Natural killer cell treated with Interleukin-12 subunit alpha and Interleukin-12 subunit beta and Interleukin-15 and Interleukin-18, amount 100 ng/mL, for 72 hours (primary cell): ENCODE data around the gene EPHB4. TPM values are rescaled to one million over a fixed set of nuclear protein-coding genes. Genes with fewer than 3 reads are reported as not detected.

ENCODE experiments used
- ATAC-seq, 2 donors: fragments of 150-1000 bp; cut with Tn5 transposase in 1 of 2; sonication (Bioruptor Pico), chemical (Tn5 transposase) in 1 of 2; 2 replicates each; pipeline ENCODE4 v1.10.0; 2021
- DNase-seq: peaks from one replicate; pipeline ENCODE4 v3.0.0; 2022; ENCODE audit warnings: low spot score
- H3K27ac Mint-ChIP-seq, 2 donors: 1 replicate in 1 of 2; 2 replicates in 1 of 2; pipeline ENCODE4 v1.8.0; 2022; ENCODE audit warnings: mixed read lengths in 2 of 2, mild to moderate bottlenecking in 1 of 2, moderate library complexity in 1 of 2
- H3K27me3 Mint-ChIP-seq, 2 donors: 1 replicate in 1 of 2; 2 replicates in 1 of 2; pipeline ENCODE4 v1.8.0; 2022; ENCODE audit warnings: mixed read lengths in 2 of 2
- H3K36me3 Mint-ChIP-seq: one replicate; pipeline ENCODE4 v1.8.0; 2022; ENCODE audit warnings: mixed read lengths
- H3K4me1 Mint-ChIP-seq, 2 donors: 1 replicate in 1 of 2; 2 replicates in 1 of 2; pipeline ENCODE4 v1.8.0; 2022; ENCODE audit warnings: low read depth in 2 of 2, mixed read lengths in 2 of 2, mild to moderate bottlenecking in 1 of 2
- H3K4me3 Mint-ChIP-seq: one replicate; pipeline ENCODE4 v1.8.0; 2022; ENCODE audit warnings: mixed read lengths
- H3K9me3 Mint-ChIP-seq: 2 replicates; pipeline ENCODE4 v1.8.0; 2022; ENCODE audit warnings: mixed read lengths
- total RNA-seq, 2 donors: library from RNA; stranded (reverse); gene quantifications; one replicate each; pipeline ENCODE4 v1.2.3, GENCODE V29; 2022

EPHB4 gene
- total RNA-seq, 2 donors from 2014 or later = 1.2 to 3.0 TPM

- no peaks in the 10 kb centered on the region for H3K27me3 Mint-ChIP-seq
- DNase-seq (peak; percentile 81), ATAC-seq (peak; percentile 94 to 95)
- peaks cover 3 to 12% of the 10 kb centered on the region in 2 donors for H3K4me1 Mint-ChIP-seq
- H3K9me3 Mint-ChIP-seq = no peaks in the 10 kb centered on the region
- H3K27ac Mint-ChIP-seq = peak overlapping the region; percentile 67 to 85
- H3K36me3 Mint-ChIP-seq = no peaks in the 10 kb centered on the region
- H3K4me3 Mint-ChIP-seq = peak overlapping the region; percentile 69
Observed at GRCh38 chr7:100837099-100837836, 9.9 kb upstream of the EPHB4 start.

- Mint-ChIP-seq H3K27me3 (no peaks in the 10 kb centered on the region), H3K9me3 (no peaks in the 10 kb centered on the region), H3K4me1 (peaks cover 3 to 12% of the 10 kb centered on the region in 2 donors), H3K27ac (peak overlapping the region; percentile 67 to 85), H3K4me3 (peak overlapping the region; percentile 69), H3K36me3 (no peaks in the 10 kb centered on the region)
- no peak for ATAC-seq
- no peak for DNase-seq
Observed at GRCh38 chr7:100836812-100837098, 9.4 kb upstream of the EPHB4 start.

- peaks cover 3 to 12% of the 10 kb centered on the region in 2 donors for H3K4me1 Mint-ChIP-seq
- DNase-seq (no peak), ATAC-seq (peak in 1 of 2 donors; percentile 18)
- H3K27ac Mint-ChIP-seq = peak overlapping the region in 1 of 2 donors; percentile 57
- peak overlapping the region; percentile 57 for H3K4me3 Mint-ChIP-seq
- no peaks in the 10 kb centered on the region for H3K9me3 Mint-ChIP-seq
- H3K27me3 Mint-ChIP-seq = no peaks in the 10 kb centered on the region
- H3K36me3 Mint-ChIP-seq = no peaks in the 10 kb centered on the region
Observed at GRCh38 chr7:100835903-100836811, 8.8 kb upstream of the EPHB4 start.

GRCh38 chr7:100832281-100832633 is 4.9 kb upstream of the EPHB4 start:
- Mint-ChIP-seq H3K36me3 (no peaks in the 10 kb centered on the region), H3K27me3 (peaks cover 9 to 20% of the 10 kb centered on the region in 2 donors), H3K4me3 (no peak overlapping the region), H3K4me1 (peaks cover 9 to 10% of the 10 kb centered on the region in 2 donors), H3K27ac (no peak overlapping the region), H3K9me3 (no peaks in the 10 kb centered on the region)
- no peak for DNase-seq
- ATAC-seq = no peak

GRCh38 chr7:100830396-100830795 is 3.1 kb upstream of the EPHB4 start:
- peaks cover 23 to 32% of the 10 kb centered on the region in 2 donors for H3K27me3 Mint-ChIP-seq
- no peak for ATAC-seq
- no peak for DNase-seq
- no peaks in the 10 kb centered on the region for H3K9me3 Mint-ChIP-seq
- H3K4me1 Mint-ChIP-seq = peaks cover 7 to 20% of the 10 kb centered on the region in 2 donors
- no peak overlapping the region for H3K4me3 Mint-ChIP-seq
- H3K36me3 Mint-ChIP-seq = no peaks in the 10 kb centered on the region
- H3K27ac Mint-ChIP-seq = no peak overlapping the region

GRCh38 chr7:100829150-100829716 is 1.9 kb upstream of the EPHB4 start:
- Mint-ChIP-seq H3K27ac (no peak overlapping the region), H3K9me3 (no peaks in the 10 kb centered on the region), H3K36me3 (no peaks in the 10 kb centered on the region), H3K27me3 (peaks cover 27 to 41% of the 10 kb centered on the region in 2 donors), H3K4me1 (peaks cover 7 to 20% of the 10 kb centered on the region in 2 donors), H3K4me3 (no peak overlapping the region)
- no peak for ATAC-seq
- no peak for DNase-seq

- H3K27ac Mint-ChIP-seq = no peak overlapping the region
- ATAC-seq (no peak), DNase-seq (no peak)
- no peaks in the 10 kb centered on the region for H3K36me3 Mint-ChIP-seq
- H3K9me3 Mint-ChIP-seq = no peaks in the 10 kb centered on the region
- peak overlapping the region; percentile 58 for H3K4me3 Mint-ChIP-seq
- H3K4me1 Mint-ChIP-seq = peaks cover 7 to 20% of the 10 kb centered on the region in 2 donors
- H3K27me3 Mint-ChIP-seq = peaks cover 27 to 52% of the 10 kb centered on the region in 2 donors
Observed at GRCh38 chr7:100826514-100827329, 601 bp downstream of the EPHB4 start.

GRCh38 chr7:100825751-100826513 is 1.4 kb downstream of the EPHB4 start:
- DNase-seq = no peak
- H3K9me3 Mint-ChIP-seq = no peaks in the 10 kb centered on the region
- H3K36me3 Mint-ChIP-seq = no peaks in the 10 kb centered on the region
- H3K4me1 Mint-ChIP-seq = peaks cover 7 to 20% of the 10 kb centered on the region in 2 donors
- peaks cover 27 to 51% of the 10 kb centered on the region in 2 donors for H3K27me3 Mint-ChIP-seq
- no peak for ATAC-seq
- H3K4me3 Mint-ChIP-seq = peak overlapping the region; percentile 58
- H3K27ac Mint-ChIP-seq = no peak overlapping the region

GRCh38 chr7:100825215-100825671 is 2.1 kb downstream of the EPHB4 start:
- Mint-ChIP-seq H3K27me3 (peaks cover 27 to 47% of the 10 kb centered on the region in 2 donors), H3K4me1 (peaks cover 7 to 20% of the 10 kb centered on the region in 2 donors), H3K36me3 (no peaks in the 10 kb centered on the region), H3K9me3 (no peaks in the 10 kb centered on the region), H3K27ac (no peak overlapping the region), H3K4me3 (no peak overlapping the region)
- DNase-seq = no peak
- no peak for ATAC-seq

- Mint-ChIP-seq H3K9me3 (no peaks in the 10 kb centered on the region), H3K27me3 (peaks cover 27 to 46% of the 10 kb centered on the region in 2 donors), H3K27ac (no peak overlapping the region), H3K4me1 (peaks cover 7 to 20% of the 10 kb centered on the region in 2 donors), H3K4me3 (no peak overlapping the region), H3K36me3 (no peaks in the 10 kb centered on the region)
- no peak for DNase-seq
- no peak for ATAC-seq
Observed at GRCh38 chr7:100824499-100825214, 2.7 kb downstream of the EPHB4 start.

- Mint-ChIP-seq H3K4me3 (no peak overlapping the region), H3K27ac (no peak overlapping the region), H3K36me3 (no peaks in the 10 kb centered on the region), H3K4me1 (peaks cover 7 to 18% of the 10 kb centered on the region in 2 donors), H3K27me3 (peaks cover 27 to 43% of the 10 kb centered on the region in 2 donors), H3K9me3 (no peaks in the 10 kb centered on the region)
- DNase-seq (no peak), ATAC-seq (peak in 1 of 2 donors; percentile 46)
Observed at GRCh38 chr7:100823534-100823933, 3.8 kb downstream of the EPHB4 start.

GRCh38 chr7:100823140-100823525 is 4.2 kb downstream of the EPHB4 start:
- peaks cover 24 to 43% of the 10 kb centered on the region in 2 donors for H3K27me3 Mint-ChIP-seq
- H3K36me3 Mint-ChIP-seq = no peaks in the 10 kb centered on the region
- ATAC-seq (no peak), DNase-seq (no peak)
- no peaks in the 10 kb centered on the region for H3K9me3 Mint-ChIP-seq
- no peak overlapping the region for H3K27ac Mint-ChIP-seq
- no peak overlapping the region for H3K4me3 Mint-ChIP-seq
- H3K4me1 Mint-ChIP-seq = peaks cover 7 to 17% of the 10 kb centered on the region in 2 donors
